ENCODE measurements around the gene BET1L.

DNA sequence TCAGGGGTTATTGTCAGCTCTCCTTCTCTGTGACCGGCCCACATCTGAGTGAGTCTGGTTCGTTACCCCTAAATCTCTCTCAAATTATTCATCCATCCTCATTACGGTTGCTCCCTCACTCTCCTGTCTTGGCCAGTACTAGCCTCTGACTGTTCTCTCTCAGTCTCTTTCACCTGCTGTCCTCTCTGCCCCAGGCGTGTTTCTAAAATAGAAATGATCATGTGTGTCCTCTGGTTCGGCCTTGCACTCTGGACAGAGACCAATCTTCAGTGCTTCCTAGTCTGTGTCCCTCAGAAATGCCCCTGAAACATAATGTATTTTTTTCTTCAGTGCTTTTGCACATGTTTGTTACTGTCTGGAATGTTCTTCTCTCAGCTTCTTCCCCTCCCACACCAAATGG lies 34.4 kb upstream of the BET1L start:
- TF ChIP-seq CTCF (conservative IDR thresholded peaks at IDR 0.05; ENCODE audit: low read length) (no peak), EZH2phosphoT487 (IDR thresholded peaks at IDR 0.05; ENCODE audit: borderline replicate concordance) (no peak)

Data from Loucy (cell line).